Ishikawa (cell line): Measurements from ENCODE around the gene FIS1.

Experiments used
- CEBPB ChIP-seq: IDR thresholded peaks from 2 replicates; pipeline ENCODE4 v1.6.1; 2012
- EP300 ChIP-seq: IDR thresholded peaks from 2 replicates; pipeline ENCODE4 v1.6.1; 2012; ENCODE audit warnings: borderline replicate concordance
- MAX ChIP-seq: IDR thresholded peaks from 2 replicates; pipeline ENCODE4 v1.6.1; 2012
- TAF1 ChIP-seq: IDR thresholded peaks from 2 replicates; pipeline ENCODE4 v1.6.1; 2012; ENCODE audit warnings: low read depth, mild to moderate bottlenecking
- TEAD4 ChIP-seq: IDR thresholded peaks from 2 replicates; pipeline ENCODE4 v1.6.1; 2012
- TF ChIP-seq, protein P1 (sequence below): IDR thresholded peaks from 2 replicates; pipeline ENCODE4 v1.6.1; 2012; ENCODE audit warnings: low read depth, mild to moderate bottlenecking

GRCh38 chr7:101217388-101218235, 27.3 kb downstream of the FIS1 start, which contains the start of the genes PLOD3 and ZNHIT1:
- peak; percentile 63; the same call in 1 of the 2 replicates for TF ChIP-seq MAX
- TF ChIP-seq TEAD4 = no peak
- TF ChIP-seq EP300 = no peak; the same call in 1 of the 2 replicates
- TF ChIP-seq TAF1 = peak; percentile 39
- TF ChIP-seq, protein P1, sequence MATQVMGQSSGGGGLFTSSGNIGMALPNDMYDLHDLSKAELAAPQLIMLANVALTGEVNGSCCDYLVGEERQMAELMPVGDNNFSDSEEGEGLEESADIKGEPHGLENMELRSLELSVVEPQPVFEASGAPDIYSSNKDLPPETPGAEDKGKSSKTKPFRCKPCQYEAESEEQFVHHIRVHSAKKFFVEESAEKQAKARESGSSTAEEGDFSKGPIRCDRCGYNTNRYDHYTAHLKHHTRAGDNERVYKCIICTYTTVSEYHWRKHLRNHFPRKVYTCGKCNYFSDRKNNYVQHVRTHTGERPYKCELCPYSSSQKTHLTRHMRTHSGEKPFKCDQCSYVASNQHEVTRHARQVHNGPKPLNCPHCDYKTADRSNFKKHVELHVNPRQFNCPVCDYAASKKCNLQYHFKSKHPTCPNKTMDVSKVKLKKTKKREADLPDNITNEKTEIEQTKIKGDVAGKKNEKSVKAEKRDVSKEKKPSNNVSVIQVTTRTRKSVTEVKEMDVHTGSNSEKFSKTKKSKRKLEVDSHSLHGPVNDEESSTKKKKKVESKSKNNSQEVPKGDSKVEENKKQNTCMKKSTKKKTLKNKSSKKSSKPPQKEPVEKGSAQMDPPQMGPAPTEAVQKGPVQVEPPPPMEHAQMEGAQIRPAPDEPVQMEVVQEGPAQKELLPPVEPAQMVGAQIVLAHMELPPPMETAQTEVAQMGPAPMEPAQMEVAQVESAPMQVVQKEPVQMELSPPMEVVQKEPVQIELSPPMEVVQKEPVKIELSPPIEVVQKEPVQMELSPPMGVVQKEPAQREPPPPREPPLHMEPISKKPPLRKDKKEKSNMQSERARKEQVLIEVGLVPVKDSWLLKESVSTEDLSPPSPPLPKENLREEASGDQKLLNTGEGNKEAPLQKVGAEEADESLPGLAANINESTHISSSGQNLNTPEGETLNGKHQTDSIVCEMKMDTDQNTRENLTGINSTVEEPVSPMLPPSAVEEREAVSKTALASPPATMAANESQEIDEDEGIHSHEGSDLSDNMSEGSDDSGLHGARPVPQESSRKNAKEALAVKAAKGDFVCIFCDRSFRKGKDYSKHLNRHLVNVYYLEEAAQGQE = no peak
- TF ChIP-seq CEBPB = no peak
